Activated B cell treated with CpG ODN at 0.5 μM for 24 hours (primary cell): ENCODE data around the gene PFKFB3. TPM values are rescaled to one million over a fixed set of nuclear protein-coding genes. Genes with fewer than 3 reads are reported as not detected.

ENCODE experiments used
- ATAC-seq: fragments of 200-7000 bp; cut with Tn5 transposase; one replicate; pipeline ENCODE4 v1.10.0; 2021; ENCODE audit warnings: low read depth, mild to moderate bottlenecking, moderate library complexity
- CTCF ChIA-PET: fragments of 350-600 bp; sonication (Branson Sonifier 250); formaldehyde crosslinking; loops from one replicate; lab custom pipeline; 2021; ENCODE audit warnings: antibody characterized with exemption; lab: Charles Lee
- POLR2A ChIA-PET: fragments of 350-600 bp; sonication (Branson Sonifier 250); formaldehyde crosslinking; loops from one replicate; lab custom pipeline; 2021; ENCODE audit warnings: antibody characterized with exemption; lab: Charles Lee
- DNase-seq: peaks from one replicate; pipeline ENCODE4 v3.0.0; 2022
- H3K27ac Mint-ChIP-seq: one replicate; pipeline ENCODE4 v1.8.0; 2020; ENCODE audit warnings: mixed read lengths
- H3K27me3 Mint-ChIP-seq: one replicate; pipeline ENCODE4 v1.8.0; 2021; ENCODE audit warnings: mixed read lengths
- H3K36me3 Mint-ChIP-seq: one replicate; pipeline ENCODE4 v1.8.0; 2021; ENCODE audit warnings: low read depth, mixed read lengths
- H3K4me1 Mint-ChIP-seq: one replicate; pipeline ENCODE4 v1.8.0; 2021; ENCODE audit warnings: mixed read lengths
- H3K4me3 Mint-ChIP-seq: one replicate; pipeline ENCODE4 v1.8.0; 2020; ENCODE audit warnings: mild to moderate bottlenecking, mixed read lengths
- H3K9me3 Mint-ChIP-seq: one replicate; pipeline ENCODE4 v1.8.0; 2020; ENCODE audit warnings: mixed read lengths
- CTCF ChIP-seq: fragments of 200-600 bp; IDR thresholded peaks from one replicate; pipeline ENCODE4 v1.8.0; 2022; ENCODE audit warnings: antibody characterized with exemption, mild to moderate bottlenecking
- intact Hi-C: fragments of 100-400 bp; cut with micrococcal nuclease; formaldehyde crosslinking; loops from one replicate; pipeline ENCODE4 v1.15.1; 2024
- total RNA-seq: library from RNA; stranded (reverse); gene quantifications from 2 replicates; pipeline ENCODE4 v1.2.3, GENCODE V29; 2022

Gene PFKFB3
- total RNA-seq, 1 donor from 2014 or later: 105 TPM

- CTCF ChIA-PET: no interaction called here
These were observed 94.1 kb downstream of the PFKFB3 start for GRCh38 chr10:6296828-6297251.

DNA sequence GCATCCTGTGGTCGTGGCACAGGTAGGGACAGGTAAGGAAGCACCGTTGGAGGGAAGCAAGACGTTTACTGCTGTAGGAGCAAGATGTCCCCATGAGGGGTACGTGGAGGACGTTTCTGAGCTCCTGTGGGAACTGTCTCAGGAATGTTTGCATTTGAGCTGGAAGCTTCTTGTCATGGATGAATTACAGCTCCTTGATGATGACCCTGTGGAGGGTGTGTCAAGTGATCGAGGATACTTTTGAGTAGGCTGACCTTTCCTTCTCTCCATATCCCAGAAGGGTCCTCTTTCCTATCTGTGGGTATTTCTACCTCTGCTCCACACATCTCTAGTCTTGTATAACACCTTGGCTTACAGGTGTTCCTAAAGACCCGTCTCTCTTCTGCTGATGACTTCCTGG is 94.8 kb downstream of the PFKFB3 start:
- Mint-ChIP-seq H3K9me3 (peaks cover 7% of the 10 kb centered on the region), H3K36me3 (no peaks in the 10 kb centered on the region), H3K4me3 (no peak overlapping the region), H3K27ac (peak overlapping the region; percentile 42), H3K27me3 (no peaks in the 10 kb centered on the region), H3K4me1 (peaks cover 80% of the 10 kb centered on the region)
- ATAC-seq (no peak), DNase-seq (no peak)
- ChIA-PET POLR2A (interaction anchor here (1.2 to 7.4 kb wide), 4 partner anchors 22 to 95 kb away, joined by 3 to 129 read pairs (median 10); partner anchors contain the start of gene PFKFB3), CTCF (interaction anchor here (0.6 kb wide), 1 partner anchor 102 kb away, joined by 3 read pairs; no protein-coding TSS in a partner anchor)
- intact Hi-C loops: no loop called here
- TF ChIP-seq CTCF: no peak

More at GRCh38 chr10:6296828-6297251, 94.1 kb downstream of the PFKFB3 start:
- no peak overlapping the region for H3K4me3 Mint-ChIP-seq
- intact Hi-C loops: no loop called here
- H3K9me3 Mint-ChIP-seq: peaks cover 7% of the 10 kb centered on the region
- DNase-seq (no peak), ATAC-seq (no peak)
- H3K27ac Mint-ChIP-seq: peak overlapping the region; percentile 20
- H3K4me1 Mint-ChIP-seq: peaks cover 79% of the 10 kb centered on the region
- no peaks in the 10 kb centered on the region for H3K27me3 Mint-ChIP-seq
- POLR2A ChIA-PET: interaction anchor here (2.3 to 7.4 kb wide), 2 partner anchors 52 to 94 kb away, joined by 14 to 129 read pairs; partner anchors contain the start of gene PFKFB3
- no peaks in the 10 kb centered on the region for H3K36me3 Mint-ChIP-seq
- no peak for TF ChIP-seq CTCF

GRCh38 chr10:6297951-6298381 is 95.2 kb downstream of the PFKFB3 start:
- no peak for ATAC-seq
- ChIA-PET CTCF (interaction anchor here (0.6 to 1.2 kb wide), 2 partner anchors 23 to 101 kb away, joined by 3 read pairs; no protein-coding TSS in a partner anchor), POLR2A (interaction anchor here (1.2 to 7.4 kb wide), 4 partner anchors 23 to 95 kb away, joined by 3 to 129 read pairs (median 10); partner anchors contain the start of gene PFKFB3)
- Mint-ChIP-seq H3K27me3 (no peaks in the 10 kb centered on the region), H3K4me3 (no peak overlapping the region), H3K27ac (peak overlapping the region; percentile 42), H3K36me3 (no peaks in the 10 kb centered on the region), H3K4me1 (peaks cover 81% of the 10 kb centered on the region), H3K9me3 (peaks cover 7% of the 10 kb centered on the region)
- intact Hi-C loops: no loop called here
- no peak for TF ChIP-seq CTCF
- no peak for DNase-seq

GRCh38 chr10:6298428-6298827 is 95.7 kb downstream of the PFKFB3 start:
- intact Hi-C loops: no loop called here
- Mint-ChIP-seq H3K27me3 (no peaks in the 10 kb centered on the region), H3K27ac (no peak overlapping the region), H3K9me3 (peaks cover 7% of the 10 kb centered on the region), H3K4me3 (no peak overlapping the region), H3K36me3 (no peaks in the 10 kb centered on the region), H3K4me1 (peaks cover 86% of the 10 kb centered on the region)
- ChIA-PET POLR2A (interaction anchor here (0.7 to 7.4 kb wide), 5 partner anchors 23 to 247 kb away, joined by 3 to 129 read pairs (median 5); partner anchors contain the start of gene PFKFB3), CTCF (interaction anchor here (0.6 to 1.2 kb wide), 2 partner anchors 23 to 101 kb away, joined by 3 read pairs; no protein-coding TSS in a partner anchor)
- DNase-seq: no peak
- ATAC-seq: no peak
- no peak for TF ChIP-seq CTCF

DNA sequence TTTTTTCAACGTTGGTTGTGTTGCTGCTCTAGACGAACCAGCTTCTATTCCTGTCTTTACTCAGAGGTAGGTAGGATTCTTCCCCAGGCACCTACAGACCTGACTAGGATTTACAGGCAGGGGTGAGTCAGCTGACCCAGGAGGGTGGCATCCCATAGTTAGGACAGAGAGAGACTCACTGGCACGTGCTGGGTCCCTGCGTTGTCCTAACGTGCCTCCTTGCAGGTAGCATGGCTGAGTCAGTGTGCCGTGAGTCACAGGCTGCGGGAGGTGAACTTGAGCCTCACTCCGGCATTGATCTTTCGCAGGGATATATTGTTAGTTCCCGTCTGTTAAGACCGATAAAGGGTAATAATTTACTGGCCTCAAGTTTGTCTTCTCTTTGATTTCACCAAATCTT is 96.5 kb downstream of the PFKFB3 start:
- H3K4me1 Mint-ChIP-seq: peaks cover 89% of the 10 kb centered on the region
- peaks cover 4% of the 10 kb centered on the region for H3K9me3 Mint-ChIP-seq
- no peaks in the 10 kb centered on the region for H3K36me3 Mint-ChIP-seq
- peak overlapping the region; percentile 62 for H3K27ac Mint-ChIP-seq
- ATAC-seq (no peak), DNase-seq (no peak)
- CTCF ChIA-PET: interaction anchor here (1.0 to 3.8 kb wide), 5 partner anchors 21 to 102 kb away, joined by 3 to 26 read pairs (median 3); no protein-coding TSS in a partner anchor
- no peak for TF ChIP-seq CTCF
- POLR2A ChIA-PET: interaction anchor here (0.6 to 7.4 kb wide), 15 partner anchors 7 to 248 kb away, joined by 3 to 129 read pairs (median 10); partner anchors contain the start of gene PFKFB3
- no peak overlapping the region for H3K4me3 Mint-ChIP-seq
- intact Hi-C loops: no loop called here
- H3K27me3 Mint-ChIP-seq: no peaks in the 10 kb centered on the region
